Dedifferentiated amniotic fluid mesenchymal stem cell (primary cell): Measurements from ENCODE around the gene SRSF7.

Source experiments
- DNase-seq: peaks from one replicate; pipeline ENCODE4 v3.0.0-alpha.2; 2016; ENCODE audit errors: extremely low spot score

SRSF7 gene

GRCh38 chr2:38701542-38701941, 49.6 kb downstream of the SRSF7 start:
- DNase-seq, result no peak

GRCh38 chr2:38700881-38701458, 50.2 kb downstream of the SRSF7 start:
- no peak for DNase-seq

- no peak for DNase-seq
These were observed 50.9 kb downstream of the SRSF7 start for GRCh38 chr2:38700113-38700785.

- DNase-seq, result no peak
These were observed 52.6 kb downstream of the SRSF7 start for GRCh38 chr2:38698467-38699003.

GRCh38 chr2:38697116-38697840, 53.9 kb downstream of the SRSF7 start:
- no peak for DNase-seq
